Activated effector memory CD4-positive, alpha-beta T cell treated with anti-CD3 and anti-CD28 coated beads, Interleukin-2, amount 50 U/mL, for 16 hours (primary cell): ENCODE results near the gene PSME1.
A peak's percentile ranks its signal among the peaks of the same experiment; 100 is the strongest.

Source experiments
- DNase-seq: peaks from one replicate; pipeline ENCODE4 v3.0.0-alpha.2; 2020

PSME1 gene

DNA sequence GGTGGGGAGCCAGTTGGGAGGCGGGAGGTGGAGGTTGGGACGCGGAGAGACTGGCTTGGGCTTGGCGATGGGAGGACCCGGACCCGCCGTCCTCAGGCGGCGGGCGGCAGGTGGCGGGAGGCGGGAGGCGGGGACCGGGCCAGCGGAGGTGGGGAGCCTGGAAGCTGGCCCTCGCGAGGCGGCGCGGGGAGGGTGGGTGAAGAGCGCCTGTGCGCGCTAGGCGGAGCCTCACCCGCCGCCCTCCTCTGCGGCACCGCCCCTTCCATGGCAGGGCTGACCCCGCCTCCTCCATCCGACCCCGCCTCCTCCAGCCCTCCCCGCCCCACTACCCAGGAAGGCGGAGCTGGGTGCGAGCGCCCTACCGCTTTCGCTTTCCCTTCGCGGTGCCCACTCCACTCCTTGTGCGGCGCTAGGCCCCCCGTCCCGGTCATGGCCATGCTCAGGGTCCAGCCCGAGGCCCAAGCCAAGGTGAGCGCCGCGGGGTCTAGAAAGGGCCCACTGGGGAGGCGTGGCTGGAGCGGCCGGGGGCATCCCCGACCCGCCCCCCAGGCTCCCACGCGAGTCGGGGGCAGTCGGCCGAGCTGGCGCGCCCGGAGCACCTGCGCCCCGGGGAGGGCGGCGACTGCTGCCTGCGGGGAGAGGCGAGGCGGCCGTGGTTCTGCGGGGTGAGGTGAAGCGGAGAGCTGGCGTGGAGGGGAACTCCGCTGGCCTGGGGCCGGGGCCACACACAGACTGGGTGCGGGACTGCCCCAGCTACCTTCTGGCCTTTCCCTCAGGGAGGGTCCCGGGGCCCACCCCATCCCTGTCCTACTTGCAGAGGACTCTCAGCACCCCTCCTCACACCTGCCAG, at the start of gene PSME1:
Gene PSME1 (plus strand): TSS at position 361 of the 850 bp plus-strand sequence. CDS start 69 bp downstream, at position 430.
- peak; percentile 97 for DNase-seq

GRCh38 chr14:24087004-24087403, 49.0 kb upstream of the PSME1 start:
- DNase-seq, result no peak

GRCh38 chr14:24088095-24088494, 47.9 kb upstream of the PSME1 start:
- DNase-seq, result no peak

- DNase-seq, result no peak
Measured at GRCh38 chr14:24089890-24090289, 46.1 kb upstream of the PSME1 start.

DNA sequence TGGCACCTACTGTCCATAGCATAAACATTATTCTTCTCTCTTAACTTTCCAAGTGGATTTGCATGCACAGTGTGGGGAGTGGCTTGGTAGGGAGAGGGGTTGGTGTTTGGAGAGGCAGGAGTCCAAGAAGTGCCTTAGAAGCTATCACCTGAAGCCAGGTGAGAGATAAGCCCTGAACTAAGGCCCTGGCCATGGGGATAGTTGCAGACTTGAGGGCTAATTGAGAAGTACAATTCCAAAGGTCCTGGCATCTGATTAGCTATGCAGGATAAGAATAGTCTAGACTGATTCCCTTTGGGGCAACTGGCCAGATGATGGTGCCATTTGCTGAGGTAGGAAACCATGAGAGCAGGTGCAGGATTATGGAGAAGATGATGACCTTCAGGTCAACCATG, 43.9 kb upstream of the PSME1 start:
- no peak for DNase-seq

DNA sequence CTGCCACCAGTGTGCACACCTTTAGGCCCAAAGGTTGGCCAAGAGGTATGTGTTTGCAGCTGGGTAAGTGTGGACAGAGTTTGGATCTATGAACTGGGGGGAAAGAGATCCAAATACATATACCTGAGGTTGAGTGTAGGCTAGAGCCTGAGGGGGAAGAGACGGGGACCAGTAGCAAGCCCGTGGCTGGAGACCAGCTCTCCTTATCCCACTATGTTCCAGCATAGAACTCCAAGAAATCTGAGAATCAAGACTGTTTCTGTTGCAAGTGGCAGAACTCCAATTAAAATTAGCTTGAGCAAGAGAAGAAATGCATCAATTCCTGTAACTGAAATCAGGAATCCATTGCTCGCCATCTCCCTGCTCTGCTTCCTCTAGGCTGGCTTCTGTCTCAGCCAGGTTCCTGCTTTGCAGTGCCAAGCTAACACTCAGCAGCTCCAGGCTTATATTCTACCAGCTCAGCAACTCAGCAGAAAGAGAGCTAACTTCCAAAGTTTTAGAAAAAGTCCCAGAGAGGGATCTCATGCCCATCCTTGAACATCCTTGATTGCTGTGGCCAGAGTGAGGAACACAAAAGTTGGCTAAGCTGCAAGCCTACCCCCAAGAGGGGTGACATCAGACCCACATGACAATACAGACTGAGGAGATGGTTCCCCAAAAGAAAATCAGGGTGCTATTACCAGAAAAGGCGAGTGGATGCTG, 43.3 kb upstream of the PSME1 start:
- DNase-seq, result no peak

DNA sequence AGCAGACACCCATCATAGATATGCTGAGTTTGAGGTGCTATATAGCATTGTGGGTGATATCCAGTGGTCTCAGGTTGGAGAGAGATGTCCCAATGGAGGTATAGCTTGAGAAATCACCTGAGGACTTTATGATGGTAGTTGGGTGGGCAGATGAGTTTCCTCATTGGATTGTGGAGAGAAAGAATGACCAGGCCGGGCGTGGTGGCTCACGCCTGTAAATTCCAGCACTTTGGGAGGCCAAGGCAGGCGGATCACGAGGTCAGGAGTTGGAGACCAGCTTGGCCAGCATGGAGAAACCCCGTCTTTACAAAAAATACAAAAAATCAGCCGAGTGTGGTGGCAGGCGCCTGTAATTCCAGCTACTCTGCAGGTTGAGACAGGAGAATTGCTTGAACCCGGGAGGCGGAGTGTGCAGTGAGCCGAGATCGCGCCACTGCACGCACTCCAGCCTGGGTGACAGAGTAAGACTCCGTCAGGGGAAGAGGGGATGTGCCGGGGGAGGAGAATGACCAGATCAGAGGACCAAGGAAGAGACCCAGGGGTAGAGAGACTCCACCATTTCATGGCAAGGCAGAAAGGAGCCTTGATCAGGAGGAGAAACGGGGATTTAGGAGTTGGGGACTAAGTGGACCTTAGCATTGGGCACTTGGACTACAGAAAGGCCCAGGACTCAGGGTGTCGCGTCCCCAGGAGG, 42.6 kb upstream of the PSME1 start:
- DNase-seq, result no peak

GRCh38 chr14:24093901-24094840, 41.8 kb upstream of the PSME1 start, which contains the start of gene PCK2:
TSS of gene PCK2 (plus strand) at chr14:24094311. CDS start at chr14:24094406, 95 bp downstream.
- peak; percentile 95 for DNase-seq

GRCh38 chr14:24094841-24095270, 41.1 kb upstream of the PSME1 start:
- no peak for DNase-seq

GRCh38 chr14:24095271-24096068, 40.5 kb upstream of the PSME1 start:
- peak; percentile 87 for DNase-seq

GRCh38 chr14:24096545-24097181, 39.3 kb upstream of the PSME1 start:
- no peak for DNase-seq

- DNase-seq, result no peak
Measured at GRCh38 chr14:24098229-24098926, 37.6 kb upstream of the PSME1 start.

DNA sequence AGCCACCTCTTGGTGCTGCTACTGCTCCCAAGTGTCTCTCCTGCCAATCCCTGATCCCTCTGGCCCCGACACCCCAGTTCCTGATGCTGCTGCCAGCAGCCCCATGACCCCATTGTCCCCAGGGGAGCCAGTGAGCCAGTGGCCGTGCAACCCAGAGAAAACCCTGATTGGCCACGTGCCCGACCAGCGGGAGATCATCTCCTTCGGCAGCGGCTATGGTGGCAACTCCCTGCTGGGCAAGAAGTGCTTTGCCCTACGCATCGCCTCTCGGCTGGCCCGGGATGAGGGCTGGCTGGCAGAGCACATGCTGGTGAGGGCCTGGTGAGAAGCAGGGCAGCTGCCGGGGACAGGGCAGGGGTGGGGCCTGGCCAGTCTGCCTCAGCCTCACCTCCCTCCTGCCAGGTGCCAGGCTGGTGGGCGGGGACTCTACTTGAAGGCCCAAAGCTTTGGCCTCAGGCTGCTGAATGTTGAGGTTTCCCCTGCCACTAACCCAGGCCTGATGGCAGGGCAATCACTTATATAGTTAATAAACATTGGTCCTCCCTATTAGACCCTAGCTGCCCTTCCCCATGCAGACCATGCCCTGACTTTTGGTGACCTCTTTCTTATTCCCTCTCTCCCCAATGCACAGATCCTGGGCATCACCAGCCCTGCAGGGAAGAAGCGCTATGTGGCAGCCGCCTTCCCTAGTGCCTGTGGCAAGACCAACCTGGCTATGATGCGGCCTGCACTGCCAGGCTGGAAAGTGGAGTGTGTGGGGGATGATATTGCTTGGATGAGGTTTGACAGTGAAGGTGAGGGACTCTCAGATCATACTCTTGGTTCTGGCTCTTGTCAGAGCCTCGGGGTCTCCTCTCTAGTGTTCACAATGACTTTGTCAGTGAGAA, 36.8 kb upstream of the PSME1 start:
- DNase-seq, result no peak

- no peak for DNase-seq
Measured at GRCh38 chr14:24100197-24100981, 35.6 kb upstream of the PSME1 start.

DNA sequence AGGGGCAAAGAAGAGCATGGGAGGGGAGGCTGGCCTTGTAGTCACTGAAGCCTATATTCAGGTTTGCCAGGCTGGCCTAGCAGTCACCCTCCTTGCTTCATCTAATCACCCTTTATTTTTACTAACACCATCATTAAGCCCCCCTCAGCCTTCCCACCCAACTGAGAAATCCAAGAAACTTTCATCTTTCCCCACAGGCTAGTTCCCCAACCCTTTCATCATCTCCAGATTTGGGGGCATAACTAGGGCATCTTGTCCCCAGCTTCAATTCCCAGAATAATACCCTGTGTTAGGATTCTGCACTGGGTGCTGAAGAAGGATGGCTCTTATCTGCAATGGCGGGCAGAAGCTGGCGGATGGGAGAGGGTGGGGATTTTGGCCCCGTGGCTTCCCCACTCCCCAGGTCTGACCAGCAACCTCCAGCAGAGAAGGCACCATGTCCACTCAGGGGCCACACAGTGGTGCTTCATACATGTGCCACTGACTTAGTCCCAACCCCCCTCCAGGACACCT, 35.0 kb upstream of the PSME1 start:
- DNase-seq, result no peak

DNA sequence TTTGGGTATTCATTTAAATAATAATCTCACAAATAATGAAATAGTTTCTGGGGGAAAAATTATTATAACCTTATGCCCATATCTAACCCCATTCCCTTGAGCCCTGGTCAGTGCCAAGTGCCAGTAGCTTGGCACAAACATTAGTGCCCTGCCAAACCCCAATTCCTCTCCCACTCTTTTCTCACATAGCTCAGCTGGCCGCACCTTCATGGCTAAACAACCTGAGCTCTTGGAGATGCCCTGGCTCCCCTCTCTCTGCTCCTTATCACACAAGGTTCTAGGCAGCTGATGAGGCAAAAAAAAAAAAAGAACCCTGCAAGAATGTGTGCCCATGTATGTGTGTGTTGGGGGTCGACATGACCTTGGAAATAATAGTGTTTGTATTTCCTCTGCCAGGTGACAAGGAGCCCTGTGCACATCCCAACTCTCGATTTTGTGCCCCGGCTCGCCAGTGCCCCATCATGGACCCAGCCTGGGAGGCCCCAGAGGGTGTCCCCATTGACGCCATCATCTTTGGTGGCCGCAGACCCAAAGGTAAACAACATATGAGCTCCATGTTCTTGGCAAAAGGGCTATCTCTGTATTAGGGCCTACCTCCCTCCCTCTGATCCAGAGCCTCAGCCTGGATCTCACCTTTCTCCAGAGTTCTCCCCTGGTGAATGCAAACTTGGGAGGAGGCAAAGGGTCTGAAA, 33.5 kb upstream of the PSME1 start:
- DNase-seq, result no peak

DNA sequence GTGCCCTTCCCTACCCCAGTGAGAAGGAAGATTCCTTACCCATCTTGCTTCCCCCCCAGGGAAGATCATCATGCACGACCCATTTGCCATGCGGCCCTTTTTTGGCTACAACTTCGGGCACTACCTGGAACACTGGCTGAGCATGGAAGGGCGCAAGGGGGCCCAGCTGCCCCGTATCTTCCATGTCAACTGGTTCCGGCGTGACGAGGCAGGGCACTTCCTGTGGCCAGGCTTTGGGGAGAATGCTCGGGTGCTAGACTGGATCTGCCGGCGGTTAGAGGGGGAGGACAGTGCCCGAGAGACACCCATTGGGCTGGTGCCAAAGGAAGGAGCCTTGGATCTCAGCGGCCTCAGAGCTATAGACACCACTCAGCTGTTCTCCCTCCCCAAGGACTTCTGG, 32.5 kb upstream of the PSME1 start:
- no peak for DNase-seq
